Testis (tissue), 2 donors: ENCODE measurements around the gene COL4A6.

Experiments used
- CTCF ChIP-seq, 3 experiments: fragments of 450-650 bp in 2 of 3; fragments of 200-600 bp in 1 of 3; sonication (generic) in 1 of 3; IDR thresholded peaks; one replicate each; pipeline ENCODE4 v1.5.1; 2016 to 2019; ENCODE audit warnings: antibody characterized with exemption in 3 of 3, mild to moderate bottlenecking in 2 of 3, moderate library complexity in 1 of 3
- POLR2A ChIP-seq: fragments of 450-650 bp; IDR thresholded peaks from one replicate; pipeline ENCODE4 v1.6.1; 2017; ENCODE audit warnings: antibody characterized with exemption, mild to moderate bottlenecking, moderate library complexity

- TF ChIP-seq CTCF (IDR thresholded peaks at IDR 0.05), result no peak
- no peak for TF ChIP-seq POLR2A
Observed at GRCh38 chrX:108134724-108135123, 303.5 kb downstream of the COL4A6 start.
